Muscle of leg (tissue), 11 donors: ENCODE results near the gene PPP3CA. TPM values are rescaled to one million over a fixed set of nuclear protein-coding genes. Genes with fewer than 3 reads are reported as not detected.

Experiments used
- DNase-seq: peaks from one replicate; pipeline ENCODE4 v3.0.0; 2013
- H3K27ac ChIP-seq: one replicate; pipeline ENCODE4 v1.5.1; 2013; ENCODE audit warnings: mild to moderate bottlenecking, low read length, control low read depth
- H3K27me3 ChIP-seq: one replicate; pipeline ENCODE4 v1.6.1; 2013; ENCODE audit warnings: low read length; ENCODE audit not compliant: control insufficient read depth, insufficient read depth
- H3K36me3 ChIP-seq: one replicate; pipeline ENCODE4 v1.6.1; 2013; ENCODE audit warnings: low read length; ENCODE audit not compliant: control insufficient read depth, insufficient read depth
- H3K4me1 ChIP-seq: one replicate; pipeline ENCODE4 v1.6.1; 2013; ENCODE audit warnings: low read length; ENCODE audit not compliant: control insufficient read depth, insufficient read depth
- H3K4me3 ChIP-seq: one replicate; pipeline ENCODE4 v1.5.1; 2013; ENCODE audit warnings: low read length, control low read depth
- H3K9me3 ChIP-seq: replicated peaks from 2 replicates; pipeline ENCODE4 v1.6.1; 2013; ENCODE audit warnings: low read depth, low read length; ENCODE audit not compliant: control insufficient read depth
- WGBS: methylation state at CpG from one replicate; pipeline ENCODE4 v1.1.5; 2013; ENCODE audit warnings: missing lambda C conversion rate; ENCODE audit not compliant: insufficient coverage; 5-methylcytosine and 5-hydroxymethylcytosine counted together
- polyA plus RNA-seq, 8 donors: library from polyadenylated mRNA; unstranded; fragments of 120-200 nt; gene quantifications; one replicate each; pipeline versions ENCODE4 v1.2.1 to v1.2.3, GENCODE V29; 2013; ENCODE audit warnings: inconsistent platforms in 1 of 8, low replicate concordance in 1 of 8; ENCODE audit not compliant: insufficient read length in 8 of 8, insufficient read depth in 1 of 8
- total RNA-seq: library from RNA; stranded (reverse); fragments of 120-200 nt; gene quantifications from one replicate; pipeline ENCODE4 v1.2.4, GENCODE V29; 2013

The PPP3CA gene
- total and polyA plus RNA-seq, 9 donors = 18.2 to 41.9 (median 29.9) TPM

- Histone ChIP-seq H3K27ac (no peak overlapping the region), H3K4me1 (no peaks in the 10 kb centered on the region), H3K4me3 (no peak overlapping the region), H3K27me3 (no peaks in the 10 kb centered on the region), H3K9me3 (no peaks in the 10 kb centered on the region), H3K36me3 (no peaks in the 10 kb centered on the region)
- WGBS = 100% methylated on average over 1 of the region's 2 CpGs
- peak; percentile 32 for DNase-seq
Measured at GRCh38 chr4:101074326-101074725, 273.0 kb downstream of the PPP3CA start.

GRCh38 chr4:101071241-101071640 is 276.1 kb downstream of the PPP3CA start:
- 83% methylated on average over 1 of the region's 1 CpG for WGBS
- H3K9me3 ChIP-seq = no peaks in the 10 kb centered on the region
- no peaks in the 10 kb centered on the region for H3K27me3 ChIP-seq
- no peaks in the 10 kb centered on the region for H3K36me3 ChIP-seq
- no peak overlapping the region for H3K27ac ChIP-seq
- no peak for DNase-seq
- no peak overlapping the region for H3K4me3 ChIP-seq
- no peaks in the 10 kb centered on the region for H3K4me1 ChIP-seq

- Histone ChIP-seq H3K9me3 (no peaks in the 10 kb centered on the region), H3K27me3 (no peaks in the 10 kb centered on the region), H3K27ac (no peak overlapping the region), H3K4me3 (no peak overlapping the region), H3K4me1 (no peaks in the 10 kb centered on the region), H3K36me3 (no peaks in the 10 kb centered on the region)
- DNase-seq = no peak
- WGBS = 100% methylated on average over 1 of the region's 3 CpGs
Measured at GRCh38 chr4:101068115-101068514, 279.2 kb downstream of the PPP3CA start.

GRCh38 chr4:101067383-101067782 is 279.9 kb downstream of the PPP3CA start:
- Histone ChIP-seq H3K9me3 (no peaks in the 10 kb centered on the region), H3K4me1 (no peaks in the 10 kb centered on the region), H3K27me3 (no peaks in the 10 kb centered on the region), H3K27ac (no peak overlapping the region), H3K4me3 (no peak overlapping the region), H3K36me3 (no peaks in the 10 kb centered on the region)
- no peak for DNase-seq
- WGBS = 100% methylated on average over 1 of the region's 5 CpGs

DNA sequence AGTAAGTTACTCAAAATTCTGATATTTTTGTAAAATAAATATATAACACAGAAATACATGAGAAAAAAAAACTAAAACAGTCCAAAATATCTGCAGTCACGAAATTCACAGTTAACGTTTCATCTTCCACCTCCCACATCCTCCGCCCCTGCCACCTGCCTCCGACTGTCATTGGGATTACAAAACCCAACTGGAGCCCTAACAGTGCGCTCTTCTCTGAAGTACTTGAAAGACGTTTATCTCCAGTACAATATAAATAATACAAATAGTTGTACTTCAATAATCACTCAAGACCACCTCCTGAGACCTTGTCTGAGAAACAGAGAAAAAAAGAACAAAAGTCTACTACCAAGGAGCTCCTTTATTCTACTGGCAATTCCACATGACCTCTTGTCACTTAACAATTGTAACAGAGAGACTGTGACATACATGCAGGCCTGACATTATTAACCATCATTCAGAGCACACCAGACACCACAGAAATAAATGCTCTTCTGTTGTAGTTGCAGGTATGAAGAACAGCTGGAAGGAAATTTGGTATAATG is 280.6 kb downstream of the PPP3CA start:
- no peak for DNase-seq

GRCh38 chr4:101065935-101066485 is 281.3 kb downstream of the PPP3CA start:
- H3K9me3 ChIP-seq = no peaks in the 10 kb centered on the region
- WGBS = no CpG with 5 or more reads among the region's 1 CpG
- no peaks in the 10 kb centered on the region for H3K4me1 ChIP-seq

More for the DNA sequence above, 280.6 kb downstream of the PPP3CA start:
- Histone ChIP-seq H3K27ac (no peak overlapping the region), H3K36me3 (no peaks in the 10 kb centered on the region), H3K4me1 (no peaks in the 10 kb centered on the region), H3K4me3 (no peak overlapping the region), H3K27me3 (no peaks in the 10 kb centered on the region), H3K9me3 (no peaks in the 10 kb centered on the region)
- 80% methylated on average over 1 of the region's 6 CpGs for WGBS

GRCh38 chr4:101065346-101065745 is 282.0 kb downstream of the PPP3CA start:
- no peak overlapping the region for H3K27ac ChIP-seq
- DNase-seq = no peak
- H3K4me3 ChIP-seq = no peak overlapping the region
- no CpG with 5 or more reads among the region's 1 CpG for WGBS
- no peaks in the 10 kb centered on the region for H3K4me1 ChIP-seq
- no peaks in the 10 kb centered on the region for H3K9me3 ChIP-seq
- H3K27me3 ChIP-seq = no peaks in the 10 kb centered on the region
- no peaks in the 10 kb centered on the region for H3K36me3 ChIP-seq

More at GRCh38 chr4:101065935-101066485, 281.3 kb downstream of the PPP3CA start:
- Histone ChIP-seq H3K36me3 (no peaks in the 10 kb centered on the region), H3K4me3 (no peak overlapping the region), H3K27me3 (no peaks in the 10 kb centered on the region), H3K27ac (no peak overlapping the region)
- no peak for DNase-seq

- H3K4me1 ChIP-seq = no peaks in the 10 kb centered on the region
- H3K9me3 ChIP-seq = no peaks in the 10 kb centered on the region
- DNase-seq = no peak
- no peak overlapping the region for H3K27ac ChIP-seq
- H3K36me3 ChIP-seq = no peaks in the 10 kb centered on the region
- H3K4me3 ChIP-seq = no peak overlapping the region
- H3K27me3 ChIP-seq = no peaks in the 10 kb centered on the region
- no CpG with 5 or more reads among the region's 1 CpG for WGBS
Measured at GRCh38 chr4:101064541-101065180, 282.7 kb downstream of the PPP3CA start.

- no peaks in the 10 kb centered on the region for H3K4me1 ChIP-seq
- DNase-seq = peak; percentile 8
- no peak overlapping the region for H3K4me3 ChIP-seq
- no peaks in the 10 kb centered on the region for H3K9me3 ChIP-seq
- H3K27me3 ChIP-seq = no peaks in the 10 kb centered on the region
- H3K36me3 ChIP-seq = no peaks in the 10 kb centered on the region
- no CpG with 5 or more reads among the region's 2 CpGs for WGBS
- H3K27ac ChIP-seq = no peak overlapping the region
Measured at GRCh38 chr4:101055392-101055791, 291.9 kb downstream of the PPP3CA start.

GRCh38 chr4:101050837-101051205 is 296.5 kb downstream of the PPP3CA start:
- Histone ChIP-seq H3K36me3 (no peaks in the 10 kb centered on the region), H3K9me3 (no peaks in the 10 kb centered on the region), H3K27ac (no peak overlapping the region), H3K4me1 (no peaks in the 10 kb centered on the region), H3K27me3 (no peaks in the 10 kb centered on the region), H3K4me3 (no peak overlapping the region)
- no CpG with 5 or more reads among the region's 2 CpGs for WGBS
- no peak for DNase-seq
